DMS79 (cell line): ENCODE measurements around the gene UPF1.

Source experiments
- DNase-seq: peaks from one replicate; lab custom pipeline; 2025; lab: John Stamatoyannopoulos, UW

The UPF1 gene

GRCh38 chr19:18840288-18841267, 8.8 kb downstream of the UPF1 start:
- no peak for DNase-seq

GRCh38 chr19:18841400-18841799, 9.6 kb downstream of the UPF1 start:
- no peak for DNase-seq

- no peak for DNase-seq
Measured at GRCh38 chr19:18842166-18842565, 10.4 kb downstream of the UPF1 start.

- no peak for DNase-seq
Measured at GRCh38 chr19:18843960-18844359, 12.2 kb downstream of the UPF1 start.

GRCh38 chr19:18844806-18845329, 13.1 kb downstream of the UPF1 start:
- no peak for DNase-seq

- no peak for DNase-seq
Measured at GRCh38 chr19:18845961-18846360, 14.2 kb downstream of the UPF1 start.

GRCh38 chr19:18846862-18847548, 15.2 kb downstream of the UPF1 start:
- peak; percentile 12 for DNase-seq

GRCh38 chr19:18847549-18848463, 16.0 kb downstream of the UPF1 start:
- no peak for DNase-seq

- no peak for DNase-seq
Measured at GRCh38 chr19:18848878-18849661, 17.3 kb downstream of the UPF1 start.

- no peak for DNase-seq
Measured at GRCh38 chr19:18849838-18850400, 18.2 kb downstream of the UPF1 start.

- no peak for DNase-seq
Measured at GRCh38 chr19:18850471-18851375, 19.0 kb downstream of the UPF1 start.

- no peak for DNase-seq
Measured at GRCh38 chr19:18851673-18852325, 20.0 kb downstream of the UPF1 start.

- DNase-seq: no peak
Measured at GRCh38 chr19:18852648-18853047, 20.9 kb downstream of the UPF1 start.

- DNase-seq: no peak
Measured at GRCh38 chr19:18853755-18854427, 22.1 kb downstream of the UPF1 start.

- no peak for DNase-seq
Measured at GRCh38 chr19:18854982-18855381, 23.2 kb downstream of the UPF1 start.

GRCh38 chr19:18855647-18856384, 24.1 kb downstream of the UPF1 start:
- DNase-seq: no peak

GRCh38 chr19:18856385-18857126, 24.8 kb downstream of the UPF1 start:
- peak; percentile 5 for DNase-seq
